CD14-positive monocyte (primary cell): ENCODE measurements around the gene APOL2. TPM values are rescaled to one million over a fixed set of nuclear protein-coding genes. Genes with fewer than 3 reads are reported as not detected.

Experiments
- DNase-seq, 3 donors: peaks; one replicate each; pipeline ENCODE4 v3.0.0-alpha.2; 2011 to 2022
- H2AFZ ChIP-seq: 2 replicates; pipeline ENCODE4 v1.6.0; 2012; ENCODE audit warnings: mild to moderate bottlenecking, low read depth, low read length, inconsistent platforms; ENCODE audit not compliant: insufficient read depth, poor library complexity, severe bottlenecking
- H3K27ac ChIP-seq, 2 donors: 1 replicate in 1 of 2; 2 replicates in 1 of 2; pipeline ENCODE4 v1.5.1; 2012 to 2013; ENCODE audit warnings: low read length in 2 of 2, control low read depth in 1 of 2, inconsistent platforms in 1 of 2, low read depth in 1 of 2, mild to moderate bottlenecking in 1 of 2
- H3K27me3 ChIP-seq, 2 donors: one replicate each; pipeline versions ENCODE4 v1.6.0 to v1.6.1; 2011 to 2013; ENCODE audit warnings: low read length in 2 of 2; ENCODE audit not compliant: control insufficient read depth in 2 of 2, insufficient read depth in 2 of 2
- H3K36me3 ChIP-seq, 2 donors: replicated peaks in 1 of 2; 1 replicate in 1 of 2; 2 replicates in 1 of 2; pipeline versions ENCODE4 v1.5.1 to v1.6.1; 2012 to 2013; ENCODE audit warnings: low read length in 2 of 2, control low read depth in 1 of 2, inconsistent platforms in 1 of 2, mild to moderate bottlenecking in 1 of 2; ENCODE audit not compliant: insufficient read depth in 2 of 2, control insufficient read depth in 1 of 2
- H3K4me1 ChIP-seq, 2 donors: 1 replicate in 1 of 2; 2 replicates in 1 of 2; pipeline versions ENCODE4 v1.5.1 to v1.6.1; 2012 to 2013; ENCODE audit warnings: low read length in 2 of 2, control low read depth in 1 of 2, inconsistent platforms in 1 of 2, mild to moderate bottlenecking in 1 of 2, moderate library complexity in 1 of 2; ENCODE audit not compliant: insufficient read depth in 2 of 2, control insufficient read depth in 1 of 2
- H3K4me2 ChIP-seq: replicated peaks from 2 replicates; pipeline ENCODE3; 2012; ENCODE audit warnings: low read length, moderate library complexity, mild to moderate bottlenecking; ENCODE audit not compliant: poor library complexity, severe bottlenecking; ENCODE audit errors: extremely low read depth
- H3K4me3 ChIP-seq, 3 experiments: fragments of 200-600 bp in 1 of 3; sonication (generic) in 1 of 3; replicated peaks in 1 of 3; 1 replicate in 2 of 3; 2 replicates in 1 of 3; pipeline ENCODE4 v1.5.1; 2011 to 2013; ENCODE audit warnings: low read length in 3 of 3, mild to moderate bottlenecking in 3 of 3, control low read depth in 2 of 3, low read depth in 2 of 3, inconsistent platforms in 1 of 3, moderate library complexity in 1 of 3
- H3K79me2 ChIP-seq: 2 replicates; pipeline ENCODE4 v1.6.0; 2012; ENCODE audit warnings: mild to moderate bottlenecking, control low read depth, inconsistent platforms, low read length, moderate library complexity; ENCODE audit not compliant: insufficient read depth
- H3K9ac ChIP-seq: 2 replicates; pipeline ENCODE4 v1.6.0; 2017; ENCODE audit warnings: low read length, mild to moderate bottlenecking; ENCODE audit not compliant: insufficient read depth, poor library complexity, severe bottlenecking
- H3K9me3 ChIP-seq, 2 donors: replicated peaks in 1 of 2; 1 replicate in 1 of 2; 2 replicates in 1 of 2; pipeline versions ENCODE4 v1.5.1 to v1.6.1; 2012 to 2013; ENCODE audit warnings: low read length in 2 of 2, control low read depth in 1 of 2; ENCODE audit not compliant: control insufficient read depth in 1 of 2, insufficient read depth in 1 of 2
- H4K20me1 ChIP-seq: 2 replicates; pipeline ENCODE4 v1.6.0; 2012; ENCODE audit warnings: mild to moderate bottlenecking, low read length, control low read depth, moderate library complexity; ENCODE audit not compliant: insufficient read depth
- H3K27ac Mint-ChIP-seq, 7 donors: one replicate each; pipeline ENCODE4 v1.8.0; 2020; ENCODE audit warnings: mild to moderate bottlenecking in 7 of 7, mixed read lengths in 7 of 7, moderate library complexity in 6 of 7, inconsistent platforms in 2 of 7
- H3K27me3 Mint-ChIP-seq, 3 donors: one replicate each; pipeline ENCODE4 v1.8.0; 2021 to 2022; ENCODE audit warnings: low read depth in 3 of 3, mild to moderate bottlenecking in 3 of 3, mixed read lengths in 3 of 3, moderate library complexity in 3 of 3, inconsistent platforms in 1 of 3
- H3K36me3 Mint-ChIP-seq, 2 donors: one replicate each; pipeline ENCODE4 v1.8.0; 2020; ENCODE audit warnings: mixed read lengths in 2 of 2, inconsistent platforms in 1 of 2, mild to moderate bottlenecking in 1 of 2
- H3K4me1 Mint-ChIP-seq: one replicate; pipeline ENCODE4 v1.8.0; 2020; ENCODE audit warnings: mild to moderate bottlenecking, mixed read lengths
- H3K4me3 Mint-ChIP-seq, 2 donors: one replicate each; pipeline ENCODE4 v1.8.0; 2020; ENCODE audit warnings: mild to moderate bottlenecking in 2 of 2, mixed read lengths in 2 of 2, moderate library complexity in 1 of 2
- H3K9me3 Mint-ChIP-seq, 7 donors: one replicate each; pipeline ENCODE4 v1.8.0; 2020 to 2022; ENCODE audit warnings: mixed read lengths in 7 of 7, mild to moderate bottlenecking in 6 of 7, moderate library complexity in 6 of 7, inconsistent platforms in 2 of 7
- WGBS: methylation state at CpG from one replicate; pipeline ENCODE4 v1.1.5; 2013; ENCODE audit warnings: missing lambda C conversion rate; ENCODE audit not compliant: insufficient coverage; 5-methylcytosine and 5-hydroxymethylcytosine counted together
- intact Hi-C, 2 donors: fragments of 100-400 bp; cut with micrococcal nuclease; formaldehyde crosslinking; loops; one replicate each; pipeline versions ENCODE4 v1.15.0 to v1.15.1; 2023
- polyA plus RNA-seq, 3 donors: library from polyadenylated mRNA; depleted of rRNA in 1 of 3; unstranded in 2 of 3; stranded (reverse) in 1 of 3; fragments of 300-500 nt in 2 of 3; fragments of >200 nt in 1 of 3; fragmentation: Illumina TruSeq in 2 of 3; gene quantifications; 1 replicate in 2 of 3; 2 replicates in 1 of 3; pipeline ENCODE4 v1.2.3, GENCODE V29; 2012 to 2021
- TF ChIP-seq, protein P1 (sequence below): fragments of 200-600 bp; IDR thresholded peaks from one replicate; pipeline ENCODE4 v1.8.0; 2022; ENCODE audit warnings: antibody characterized with exemption, mild to moderate bottlenecking

Gene APOL2
- polyA plus RNA-seq, 3 donors, result 12.6 to 47.0 (median 13.2) TPM

DNA sequence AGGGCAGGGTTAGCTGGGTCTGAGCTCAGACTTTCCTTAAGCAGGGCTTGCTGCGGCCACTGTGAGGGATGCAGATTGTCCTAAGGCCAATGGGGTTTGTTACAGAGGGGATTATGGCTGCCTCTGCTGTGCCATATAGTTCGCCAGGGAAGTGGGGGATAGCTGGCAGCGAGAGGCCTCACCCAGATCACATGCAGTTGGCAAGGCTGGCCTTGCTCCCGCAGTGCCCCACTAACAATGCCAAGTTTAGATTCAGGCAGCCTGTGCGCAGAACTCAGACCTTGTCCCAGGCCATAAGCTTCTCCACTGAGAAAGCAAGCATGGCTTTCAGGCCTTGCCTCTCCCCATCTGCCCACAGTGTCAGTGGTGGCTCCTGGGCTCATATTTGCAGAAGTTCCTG, 4.7 kb upstream of the APOL2 start:
- Histone ChIP-seq H2AFZ (no peak overlapping the region), H3K4me3 (no peak overlapping the region), H4K20me1 (no peaks in the 10 kb centered on the region), H3K9ac (no peak overlapping the region), H3K4me2 (no peak overlapping the region), H3K4me1 (peaks cover 4 to 8% of the 10 kb centered on the region in 2 donors), H3K9me3 (no peaks in the 10 kb centered on the region), H3K36me3 (no peaks in the 10 kb centered on the region), H3K79me2 (peaks cover 4% of the 10 kb centered on the region), H3K27ac (no peak overlapping the region), H3K27me3 (no peaks in the 10 kb centered on the region)
- Mint-ChIP-seq H3K36me3 (no peaks in the 10 kb centered on the region), H3K27ac (no peak overlapping the region), H3K4me1 (peaks cover 6% of the 10 kb centered on the region), H3K9me3 (peaks cover 0 to 9% (median 5%) of the 10 kb centered on the region in 7 donors), H3K4me3 (no peak overlapping the region), H3K27me3 (peaks cover 0 to 4% (median 0%) of the 10 kb centered on the region in 3 donors)
- intact Hi-C loops, result no loop called here
- no peak for DNase-seq
- WGBS, result 98% methylated on average over 4 of the region's 5 CpGs
- TF ChIP-seq, protein P1, sequence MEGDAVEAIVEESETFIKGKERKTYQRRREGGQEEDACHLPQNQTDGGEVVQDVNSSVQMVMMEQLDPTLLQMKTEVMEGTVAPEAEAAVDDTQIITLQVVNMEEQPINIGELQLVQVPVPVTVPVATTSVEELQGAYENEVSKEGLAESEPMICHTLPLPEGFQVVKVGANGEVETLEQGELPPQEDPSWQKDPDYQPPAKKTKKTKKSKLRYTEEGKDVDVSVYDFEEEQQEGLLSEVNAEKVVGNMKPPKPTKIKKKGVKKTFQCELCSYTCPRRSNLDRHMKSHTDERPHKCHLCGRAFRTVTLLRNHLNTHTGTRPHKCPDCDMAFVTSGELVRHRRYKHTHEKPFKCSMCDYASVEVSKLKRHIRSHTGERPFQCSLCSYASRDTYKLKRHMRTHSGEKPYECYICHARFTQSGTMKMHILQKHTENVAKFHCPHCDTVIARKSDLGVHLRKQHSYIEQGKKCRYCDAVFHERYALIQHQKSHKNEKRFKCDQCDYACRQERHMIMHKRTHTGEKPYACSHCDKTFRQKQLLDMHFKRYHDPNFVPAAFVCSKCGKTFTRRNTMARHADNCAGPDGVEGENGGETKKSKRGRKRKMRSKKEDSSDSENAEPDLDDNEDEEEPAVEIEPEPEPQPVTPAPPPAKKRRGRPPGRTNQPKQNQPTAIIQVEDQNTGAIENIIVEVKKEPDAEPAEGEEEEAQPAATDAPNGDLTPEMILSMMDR, result no peak

DNA sequence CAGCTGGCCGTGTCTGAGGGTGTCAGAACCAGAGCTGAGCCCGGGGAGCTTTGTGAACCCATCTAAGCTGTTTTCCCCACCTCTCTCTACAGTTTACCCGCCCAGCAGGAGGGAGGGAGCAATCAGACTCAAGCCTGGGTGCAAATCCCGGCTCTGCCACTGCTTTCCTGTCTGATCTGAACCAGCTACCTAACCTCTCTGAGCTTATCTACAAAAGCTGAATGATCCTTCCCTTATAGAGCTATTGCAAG, 252 bp downstream of the APOL2 start:
- TF ChIP-seq, protein P1, result no peak
- Mint-ChIP-seq H3K4me3 (peak overlapping the region; percentile 95 to 98), H3K36me3 (peaks cover 30% of the 10 kb centered on the region in 2 donors)

More for the DNA sequence above, 252 bp downstream of the APOL2 start:
- peaks cover 44% of the 10 kb centered on the region for H3K4me1 Mint-ChIP-seq
- peaks cover 40% of the 10 kb centered on the region for H3K79me2 ChIP-seq
- peak overlapping the region; percentile 94 to 96 (median 95) for H3K27ac Mint-ChIP-seq
- intact Hi-C loops, result no loop called here
- no peaks in the 10 kb centered on the region for H3K9me3 ChIP-seq
- H2AFZ ChIP-seq, result peak overlapping the region; percentile 87
- no CpG with 5 or more reads among the region's 4 CpGs for WGBS
- peak overlapping the region; percentile 98 for H3K4me2 ChIP-seq
- peak overlapping the region; percentile 74 for H3K9ac ChIP-seq
- H3K27ac ChIP-seq, result peak overlapping the region; percentile 71 to 93
- DNase-seq, result no peak
- peaks cover 8 to 29% of the 10 kb centered on the region in 2 donors for H3K36me3 ChIP-seq
- H3K4me1 ChIP-seq, result peaks cover 20 to 36% of the 10 kb centered on the region in 2 donors
- H3K27me3 Mint-ChIP-seq, result peaks cover 0 to 2% (median 0%) of the 10 kb centered on the region in 3 donors
- H3K9me3 Mint-ChIP-seq, result peaks cover 0 to 5% (median 4%) of the 10 kb centered on the region in 7 donors
- H4K20me1 ChIP-seq, result peaks cover 31% of the 10 kb centered on the region
- no peaks in the 10 kb centered on the region for H3K27me3 ChIP-seq
- peak overlapping the region; percentile 64 to 99 (median 90) for H3K4me3 ChIP-seq
